HepG2 (cell line): Measurements from ENCODE around the gene ZNF777. TPM values are rescaled to one million over a fixed set of nuclear protein-coding genes. Genes with fewer than 3 reads are reported as not detected.

Experiments
- IKZF4 ChIP-seq: sonication (generic); formaldehyde crosslinking; IDR thresholded peaks from 2 replicates; pipeline ENCODE4 v1.5.1; 2020; ENCODE audit warnings: borderline replicate concordance, mild to moderate bottlenecking, low read depth, missing genetic modification reagents; ENCODE audit errors: not compliant biosample characterization
- REXO4 ChIP-seq: sonication (generic); formaldehyde crosslinking; IDR thresholded peaks from 2 replicates; pipeline ENCODE4 v1.8.0; 2022; ENCODE audit warnings: missing genetic modification reagents, mild to moderate bottlenecking, borderline replicate concordance
- RNF2 ChIP-seq: fragments of 450-650 bp; conservative IDR thresholded peaks from 2 replicates; pipeline ENCODE4 v1.6.1; 2016; ENCODE audit warnings: low read depth
- SMYD3 ChIP-seq: sonication (generic); formaldehyde crosslinking; IDR thresholded peaks from 2 replicates; pipeline ENCODE4 v1.8.1; 2023; ENCODE audit warnings: mild to moderate bottlenecking, missing genetic modification reagents
- ZMAT3 ChIP-seq: sonication (generic); formaldehyde crosslinking; conservative IDR thresholded peaks from 2 replicates; pipeline ENCODE4 v1.7.0; 2021; ENCODE audit warnings: missing genetic modification reagents
- ZNF143 ChIP-seq: sonication (generic); formaldehyde crosslinking; IDR thresholded peaks from 2 replicates; pipeline ENCODE4 v1.4.0; 2020; ENCODE audit warnings: missing genetic modification reagents
- ZNF292 ChIP-seq: sonication (generic); formaldehyde crosslinking; IDR thresholded peaks from 2 replicates; pipeline ENCODE4 v1.8.1; 2022; ENCODE audit warnings: mild to moderate bottlenecking, low read depth, missing genetic modification reagents, borderline replicate concordance
- ZNF33B ChIP-seq: sonication (generic); formaldehyde crosslinking; IDR thresholded peaks from 2 replicates; pipeline ENCODE4 v1.5.1; 2020; ENCODE audit warnings: mild to moderate bottlenecking, missing genetic modification reagents
- ZNF343 ChIP-seq: sonication (generic); formaldehyde crosslinking; IDR thresholded peaks from 2 replicates; pipeline ENCODE4 v1.4.0; 2020; ENCODE audit warnings: mild to moderate bottlenecking, missing genetic modification reagents
- ZNF350 ChIP-seq: sonication (generic); formaldehyde crosslinking; IDR thresholded peaks from 2 replicates; pipeline ENCODE4 v1.4.0; 2020; ENCODE audit warnings: mild to moderate bottlenecking, low read depth, missing genetic modification reagents, borderline replicate concordance
- ZNF598 ChIP-seq: sonication (generic); formaldehyde crosslinking; IDR thresholded peaks from 2 replicates; pipeline ENCODE4 v1.5.1; 2020; ENCODE audit warnings: mild to moderate bottlenecking, missing genetic modification reagents, borderline replicate concordance
- ZNF7 ChIP-seq: IDR thresholded peaks from 2 replicates; pipeline ENCODE4 v1.6.1; 2016; ENCODE audit warnings: missing biosample characterization, missing genetic modification reagents
- ZZZ3 ChIP-seq: sonication (generic); formaldehyde crosslinking; IDR thresholded peaks from 2 replicates; pipeline ENCODE4 v1.4.0; 2020; ENCODE audit warnings: missing genetic modification reagents, mild to moderate bottlenecking, borderline replicate concordance
- polyA plus RNA-seq, 8 experiments: library from polyadenylated mRNA; depleted of rRNA in 3 of 8; stranded (reverse) in 7 of 8; unstranded in 1 of 8; fragments of >200 nt; fragmentation: Illumina TruSeq in 4 of 8; extraction: Trizol in 4 of 8; gene quantifications; 2 replicates each; pipeline versions ENCODE4 v1.2.1 to v1.2.3, GENCODE V29; 2011 to 2016; ENCODE audit warnings: low read depth in 4 of 8, missing spikeins in 1 of 8, mixed read lengths in 1 of 8; ENCODE audit not compliant: insufficient read depth in 1 of 8
- total RNA-seq, 5 experiments: library from RNA; depleted of rRNA; stranded (reverse); fragments of >200 nt; fragmentation: Illumina TruSeq; extraction: Trizol; gene quantifications; 2 replicates each; pipeline ENCODE4 v1.2.3, GENCODE V29; 2016; ENCODE audit warnings: low read depth in 1 of 5
- TF ChIP-seq, protein P1 (sequence below): sonication (generic); formaldehyde crosslinking; IDR thresholded peaks from 2 replicates; pipeline ENCODE4 v1.4.0; 2020; ENCODE audit warnings: missing genetic modification reagents
- TF ChIP-seq, protein P2 (sequence below): sonication (generic); formaldehyde crosslinking; IDR thresholded peaks from 2 replicates; pipeline ENCODE4 v1.5.1; 2020; ENCODE audit warnings: missing genetic modification reagents, mild to moderate bottlenecking, borderline replicate concordance
- TF ChIP-seq, protein P3 (sequence below): sonication (generic); formaldehyde crosslinking; IDR thresholded peaks from 2 replicates; pipeline ENCODE4 v1.5.1; 2020; ENCODE audit warnings: mild to moderate bottlenecking, moderate library complexity, missing genetic modification reagents
- TF ChIP-seq, protein P4 (sequence below): sonication (generic); formaldehyde crosslinking; IDR thresholded peaks from 2 replicates; pipeline ENCODE4 v1.5.1; 2020; ENCODE audit warnings: mild to moderate bottlenecking, missing genetic modification reagents, borderline replicate concordance

Gene ZNF777
- total and polyA plus RNA-seq, 2 of the 13 experiments (the other 11 are each of a cell fraction or from before 2014, with no cell fraction given) = 3.8 to 6.0 TPM

- TF ChIP-seq, protein P1, sequence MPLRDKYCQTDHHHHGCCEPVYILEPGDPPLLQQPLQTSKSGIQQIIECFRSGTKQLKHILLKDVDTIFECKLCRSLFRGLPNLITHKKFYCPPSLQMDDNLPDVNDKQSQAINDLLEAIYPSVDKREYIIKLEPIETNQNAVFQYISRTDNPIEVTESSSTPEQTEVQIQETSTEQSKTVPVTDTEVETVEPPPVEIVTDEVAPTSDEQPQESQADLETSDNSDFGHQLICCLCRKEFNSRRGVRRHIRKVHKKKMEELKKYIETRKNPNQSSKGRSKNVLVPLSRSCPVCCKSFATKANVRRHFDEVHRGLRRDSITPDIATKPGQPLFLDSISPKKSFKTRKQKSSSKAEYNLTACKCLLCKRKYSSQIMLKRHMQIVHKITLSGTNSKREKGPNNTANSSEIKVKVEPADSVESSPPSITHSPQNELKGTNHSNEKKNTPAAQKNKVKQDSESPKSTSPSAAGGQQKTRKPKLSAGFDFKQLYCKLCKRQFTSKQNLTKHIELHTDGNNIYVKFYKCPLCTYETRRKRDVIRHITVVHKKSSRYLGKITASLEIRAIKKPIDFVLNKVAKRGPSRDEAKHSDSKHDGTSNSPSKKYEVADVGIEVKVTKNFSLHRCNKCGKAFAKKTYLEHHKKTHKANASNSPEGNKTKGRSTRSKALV (CRISPR knock-in tag) = no peak
- no peak for TF ChIP-seq RNF2
- TF ChIP-seq, protein P2, sequence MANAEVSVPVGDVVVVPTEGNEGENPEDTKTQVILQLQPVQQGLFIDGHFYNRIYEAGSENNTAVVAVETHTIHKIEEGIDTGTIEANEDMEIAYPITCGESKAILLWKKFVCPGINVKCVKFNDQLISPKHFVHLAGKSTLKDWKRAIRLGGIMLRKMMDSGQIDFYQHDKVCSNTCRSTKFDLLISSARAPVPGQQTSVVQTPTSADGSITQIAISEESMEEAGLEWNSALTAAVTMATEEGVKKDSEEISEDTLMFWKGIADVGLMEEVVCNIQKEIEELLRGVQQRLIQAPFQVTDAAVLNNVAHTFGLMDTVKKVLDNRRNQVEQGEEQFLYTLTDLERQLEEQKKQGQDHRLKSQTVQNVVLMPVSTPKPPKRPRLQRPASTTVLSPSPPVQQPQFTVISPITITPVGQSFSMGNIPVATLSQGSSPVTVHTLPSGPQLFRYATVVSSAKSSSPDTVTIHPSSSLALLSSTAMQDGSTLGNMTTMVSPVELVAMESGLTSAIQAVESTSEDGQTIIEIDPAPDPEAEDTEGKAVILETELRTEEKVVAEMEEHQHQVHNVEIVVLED (CRISPR knock-in tag) = 0 out of 2 replicates have a peak, but pooled peaks have one; percentile 15
- no peak for TF ChIP-seq ZZZ3 (CRISPR knock-in tag)
- no peak for TF ChIP-seq IKZF4
- TF ChIP-seq ZNF292 (CRISPR knock-in tag) = 0 out of 2 replicates have a peak, but pooled peaks have one; percentile 20
- TF ChIP-seq ZMAT3 (CRISPR knock-in tag) = no peak
- peak; percentile 34; the same call in 1 of the 2 replicates for TF ChIP-seq ZNF350 (CRISPR knock-in tag)
- TF ChIP-seq, protein P3, sequence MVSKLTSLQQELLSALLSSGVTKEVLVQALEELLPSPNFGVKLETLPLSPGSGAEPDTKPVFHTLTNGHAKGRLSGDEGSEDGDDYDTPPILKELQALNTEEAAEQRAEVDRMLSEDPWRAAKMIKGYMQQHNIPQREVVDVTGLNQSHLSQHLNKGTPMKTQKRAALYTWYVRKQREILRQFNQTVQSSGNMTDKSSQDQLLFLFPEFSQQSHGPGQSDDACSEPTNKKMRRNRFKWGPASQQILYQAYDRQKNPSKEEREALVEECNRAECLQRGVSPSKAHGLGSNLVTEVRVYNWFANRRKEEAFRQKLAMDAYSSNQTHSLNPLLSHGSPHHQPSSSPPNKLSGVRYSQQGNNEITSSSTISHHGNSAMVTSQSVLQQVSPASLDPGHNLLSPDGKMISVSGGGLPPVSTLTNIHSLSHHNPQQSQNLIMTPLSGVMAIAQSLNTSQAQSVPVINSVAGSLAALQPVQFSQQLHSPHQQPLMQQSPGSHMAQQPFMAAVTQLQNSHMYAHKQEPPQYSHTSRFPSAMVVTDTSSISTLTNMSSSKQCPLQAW (CRISPR knock-in tag) = peak; percentile 41; the same call in 1 of the 2 replicates
- TF ChIP-seq SMYD3 (CRISPR knock-in tag) = no peak
- TF ChIP-seq ZNF143 (CRISPR knock-in tag) = peak; percentile 85
- TF ChIP-seq ZNF7 (CRISPR knock-in tag) = no peak
- no peak for TF ChIP-seq ZNF598
- 0 out of 2 replicates have a peak, but pooled peaks have one; percentile 34 for TF ChIP-seq ZNF33B
- no peak for TF ChIP-seq REXO4
- TF ChIP-seq ZNF343 (CRISPR knock-in tag) = no peak
- TF ChIP-seq, protein P4, sequence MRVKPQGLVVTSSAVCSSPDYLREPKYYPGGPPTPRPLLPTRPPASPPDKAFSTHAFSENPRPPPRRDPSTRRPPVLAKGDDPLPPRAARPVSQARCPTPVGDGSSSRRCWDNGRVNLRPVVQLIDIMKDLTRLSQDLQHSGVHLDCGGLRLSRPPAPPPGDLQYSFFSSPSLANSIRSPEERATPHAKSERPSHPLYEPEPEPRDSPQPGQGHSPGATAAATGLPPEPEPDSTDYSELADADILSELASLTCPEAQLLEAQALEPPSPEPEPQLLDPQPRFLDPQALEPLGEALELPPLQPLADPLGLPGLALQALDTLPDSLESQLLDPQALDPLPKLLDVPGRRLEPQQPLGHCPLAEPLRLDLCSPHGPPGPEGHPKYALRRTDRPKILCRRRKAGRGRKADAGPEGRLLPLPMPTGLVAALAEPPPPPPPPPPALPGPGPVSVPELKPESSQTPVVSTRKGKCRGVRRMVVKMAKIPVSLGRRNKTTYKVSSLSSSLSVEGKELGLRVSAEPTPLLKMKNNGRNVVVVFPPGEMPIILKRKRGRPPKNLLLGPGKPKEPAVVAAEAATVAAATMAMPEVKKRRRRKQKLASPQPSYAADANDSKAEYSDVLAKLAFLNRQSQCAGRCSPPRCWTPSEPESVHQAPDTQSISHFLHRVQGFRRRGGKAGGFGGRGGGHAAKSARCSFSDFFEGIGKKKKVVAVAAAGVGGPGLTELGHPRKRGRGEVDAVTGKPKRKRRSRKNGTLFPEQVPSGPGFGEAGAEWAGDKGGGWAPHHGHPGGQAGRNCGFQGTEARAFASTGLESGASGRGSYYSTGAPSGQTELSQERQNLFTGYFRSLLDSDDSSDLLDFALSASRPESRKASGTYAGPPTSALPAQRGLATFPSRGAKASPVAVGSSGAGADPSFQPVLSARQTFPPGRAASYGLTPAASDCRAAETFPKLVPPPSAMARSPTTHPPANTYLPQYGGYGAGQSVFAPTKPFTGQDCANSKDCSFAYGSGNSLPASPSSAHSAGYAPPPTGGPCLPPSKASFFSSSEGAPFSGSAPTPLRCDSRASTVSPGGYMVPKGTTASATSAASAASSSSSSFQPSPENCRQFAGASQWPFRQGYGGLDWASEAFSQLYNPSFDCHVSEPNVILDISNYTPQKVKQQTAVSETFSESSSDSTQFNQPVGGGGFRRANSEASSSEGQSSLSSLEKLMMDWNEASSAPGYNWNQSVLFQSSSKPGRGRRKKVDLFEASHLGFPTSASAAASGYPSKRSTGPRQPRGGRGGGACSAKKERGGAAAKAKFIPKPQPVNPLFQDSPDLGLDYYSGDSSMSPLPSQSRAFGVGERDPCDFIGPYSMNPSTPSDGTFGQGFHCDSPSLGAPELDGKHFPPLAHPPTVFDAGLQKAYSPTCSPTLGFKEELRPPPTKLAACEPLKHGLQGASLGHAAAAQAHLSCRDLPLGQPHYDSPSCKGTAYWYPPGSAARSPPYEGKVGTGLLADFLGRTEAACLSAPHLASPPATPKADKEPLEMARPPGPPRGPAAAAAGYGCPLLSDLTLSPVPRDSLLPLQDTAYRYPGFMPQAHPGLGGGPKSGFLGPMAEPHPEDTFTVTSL (CRISPR knock-in tag) = no peak
Measured at GRCh38 chr7:149460493-149461277, at the start of gene ZNF777 (continued).
